IPS-18c (cell line): ENCODE data around the gene SLN.

ENCODE experiments used
- H3K4me3 ChIP-seq: 2 replicates; pipeline ENCODE4 v1.7.0; 2013; ENCODE audit warnings: low read depth, mild to moderate bottlenecking, low read length, moderate library complexity; ENCODE audit not compliant: insufficient read depth
- H3K9me3 ChIP-seq: one replicate; pipeline ENCODE4 v1.6.1; 2013; ENCODE audit warnings: mild to moderate bottlenecking, low read length, moderate library complexity; ENCODE audit not compliant: control insufficient read depth, insufficient read depth

The SLN gene

GRCh38 chr11:107675902-107676301, 36.0 kb downstream of the SLN start:
- Histone ChIP-seq H3K4me3 (no peak overlapping the region), H3K9me3 (peaks cover 2% of the 10 kb centered on the region)

DNA sequence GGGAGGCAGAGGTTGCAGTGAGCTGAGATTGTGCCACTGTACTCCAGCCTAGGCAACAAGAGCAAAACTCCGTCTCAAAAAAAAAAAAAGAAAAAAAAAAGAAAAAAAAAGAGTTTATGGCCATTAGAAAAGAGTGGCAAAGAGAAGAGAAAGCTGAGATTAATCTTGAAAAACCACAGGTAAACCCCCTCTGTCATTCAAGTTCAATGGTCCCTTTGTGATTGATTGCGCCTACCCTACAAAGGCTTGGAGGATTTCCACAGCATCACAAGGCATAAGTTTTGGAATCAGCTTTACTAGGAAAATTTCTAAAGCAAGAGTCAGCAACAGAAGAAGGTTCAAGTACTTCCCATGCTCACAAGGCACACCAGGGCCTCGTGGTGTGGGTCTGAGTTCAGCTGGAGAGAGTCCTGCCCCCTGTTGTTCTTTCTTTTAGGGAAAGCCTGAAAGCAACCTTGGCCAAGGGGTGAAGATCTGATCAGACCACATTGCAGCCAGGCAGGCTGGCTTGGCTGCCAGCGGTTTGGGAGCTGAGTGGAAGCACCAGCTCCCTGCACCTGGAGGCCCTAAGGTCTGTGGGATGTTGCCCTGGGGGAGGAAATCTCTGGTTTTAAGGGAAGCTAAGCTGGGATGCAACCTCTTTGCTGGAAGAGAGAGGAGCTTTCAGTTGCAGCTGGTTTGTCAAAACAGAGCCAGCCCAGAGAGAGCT, 41.8 kb downstream of the SLN start:
- H3K4me3 ChIP-seq: no peak overlapping the region
- peaks cover 2% of the 10 kb centered on the region for H3K9me3 ChIP-seq

- peaks cover 2% of the 10 kb centered on the region for H3K9me3 ChIP-seq
- no peak overlapping the region for H3K4me3 ChIP-seq
These were observed 42.6 kb downstream of the SLN start for GRCh38 chr11:107669191-107669740.

GRCh38 chr11:107666911-107667613, 44.8 kb downstream of the SLN start:
- Histone ChIP-seq H3K4me3 (no peak overlapping the region; the same call in 1 of the 2 replicates), H3K9me3 (peaks cover 2% of the 10 kb centered on the region)

- H3K4me3 ChIP-seq: no peak overlapping the region
These were observed 46.8 kb downstream of the SLN start for GRCh38 chr11:107665018-107665417.

GRCh38 chr11:107661656-107662055, 50.2 kb downstream of the SLN start:
- Histone ChIP-seq H3K9me3 (no peaks in the 10 kb centered on the region), H3K4me3 (no peak overlapping the region)

More at GRCh38 chr11:107665018-107665417, 46.8 kb downstream of the SLN start:
- no peaks in the 10 kb centered on the region for H3K9me3 ChIP-seq

DNA sequence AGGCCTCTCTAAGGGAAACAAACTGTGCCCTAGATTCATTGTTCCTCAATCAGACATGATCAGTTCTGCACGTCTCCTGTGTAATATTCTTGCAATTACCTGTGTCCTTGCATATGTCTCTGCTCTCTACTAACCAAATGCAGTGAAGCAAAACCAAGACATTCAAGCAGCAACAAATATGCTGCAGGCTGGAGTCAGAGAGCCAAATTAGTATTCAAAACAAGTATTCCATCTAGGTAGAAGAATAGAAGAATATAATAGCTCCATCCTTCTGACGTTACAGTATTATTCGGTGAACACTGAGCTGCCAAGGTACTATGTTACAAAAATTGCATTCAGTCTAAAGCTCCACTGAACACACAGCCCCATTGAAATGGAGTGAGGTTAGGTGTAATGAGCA, 51.8 kb downstream of the SLN start:
- Histone ChIP-seq H3K4me3 (no peak overlapping the region), H3K9me3 (no peaks in the 10 kb centered on the region)

- Histone ChIP-seq H3K9me3 (no peaks in the 10 kb centered on the region), H3K4me3 (no peak overlapping the region)
These were observed 52.5 kb downstream of the SLN start for GRCh38 chr11:107659310-107659709.
